Forelimb muscle (tissue), 1 donor: ENCODE data around the gene SULT1A2. TPM values are rescaled to one million over a fixed set of nuclear protein-coding genes. Genes with fewer than 3 reads are reported as not detected.
"Not testable (repeated sequence)": the region's sequence is repeated elsewhere in the genome, so short reads cannot be mapped to it uniquely, and the experiment has no call there.

ENCODE experiments used
- DNase-seq: peaks from one replicate; pipeline ENCODE4 v3.0.0-alpha.2; 2013; ENCODE audit warnings: low read depth
- polyA plus RNA-seq: library from polyadenylated mRNA; unstranded; fragments of 120-200 nt; gene quantifications from one replicate; pipeline ENCODE4 v1.2.1, GENCODE V29; 2013; ENCODE audit not compliant: insufficient read length

Gene SULT1A2
- polyA plus RNA-seq, 1 donor: 0.66 TPM

GRCh38 chr16:28609631-28610594 lies 13.1 kb upstream of the SULT1A2 start, which contains the start of gene SULT1A1:
TSS of gene SULT1A1 (minus strand) at chr16:28610044. CDS start at chr16:28608855, 1,189 bp downstream.
- DNase-seq: no peak

GRCh38 chr16:28608867-28609596 lies 12.2 kb upstream of the SULT1A2 start:
- not testable (repeated sequence) for DNase-seq

GRCh38 chr16:28608496-28608808 lies 11.6 kb upstream of the SULT1A2 start:
- DNase-seq: not testable (repeated sequence)

GRCh38 chr16:28607681-28608495 lies 11.0 kb upstream of the SULT1A2 start:
- DNase-seq: not testable (repeated sequence)

- no peak for DNase-seq
Measured at GRCh38 chr16:28607116-28607623, 10.3 kb upstream of the SULT1A2 start.

GRCh38 chr16:28606291-28607115 lies 9.7 kb upstream of the SULT1A2 start:
- no peak for DNase-seq

GRCh38 chr16:28604186-28604565 lies 7.3 kb upstream of the SULT1A2 start:
- DNase-seq: no peak

GRCh38 chr16:28603381-28604185 lies 6.7 kb upstream of the SULT1A2 start:
- no peak for DNase-seq

GRCh38 chr16:28602529-28602928 lies 5.7 kb upstream of the SULT1A2 start:
- DNase-seq: no peak

GRCh38 chr16:28602062-28602461 lies 5.2 kb upstream of the SULT1A2 start:
- not testable (repeated sequence) for DNase-seq

- DNase-seq: not testable (repeated sequence)
Measured at GRCh38 chr16:28601589-28601988, 4.7 kb upstream of the SULT1A2 start.

- not testable (repeated sequence) for DNase-seq
Measured at GRCh38 chr16:28600965-28601364, 4.1 kb upstream of the SULT1A2 start.

- not testable (repeated sequence) for DNase-seq
Measured at GRCh38 chr16:28599377-28600285, 2.8 kb upstream of the SULT1A2 start.

GRCh38 chr16:28597692-28598261 lies 927 bp upstream of the SULT1A2 start:
- no peak for DNase-seq

GRCh38 chr16:28596115-28596630 lies 677 bp downstream of the SULT1A2 start:
- no peak for DNase-seq

GRCh38 chr16:28595451-28595850 lies 1.4 kb downstream of the SULT1A2 start:
- DNase-seq: not testable (repeated sequence)

- DNase-seq: no peak
Measured at GRCh38 chr16:28592979-28593553, 3.8 kb downstream of the SULT1A2 start.

GRCh38 chr16:28592511-28592910 lies 4.3 kb downstream of the SULT1A2 start:
- no peak for DNase-seq
